SK-N-MC (cell line): ENCODE results near the gene KRT2.

Experiments used
- DNase-seq: peaks from one replicate; pipeline ENCODE4 v3.0.0-alpha.2; 2011; ENCODE audit warnings: low read depth, low spot score
- H3K27ac ChIP-seq: fragments of 200-600 bp; sonication (generic); 2 replicates; pipeline ENCODE4 v1.5.1; 2016; ENCODE audit warnings: mixed run types
- H3K36me3 ChIP-seq: fragments of 200-600 bp; sonication (generic); 2 replicates; pipeline ENCODE4 v1.6.1; 2017; ENCODE audit warnings: antibody characterized with exemption, low read length, mixed read lengths; ENCODE audit not compliant: insufficient read depth
- H3K4me3 ChIP-seq: fragments of 200-600 bp; sonication (generic); 2 replicates; pipeline ENCODE4 v1.5.1; 2016
- H3K9ac ChIP-seq: fragments of 200-600 bp; sonication (generic); 2 replicates; pipeline ENCODE4 v1.8.0; 2017; ENCODE audit warnings: mixed run types, mixed read lengths; ENCODE audit not compliant: insufficient read length
- H3K9me3 ChIP-seq: fragments of 200-600 bp; sonication (generic); 2 replicates; pipeline ENCODE4 v1.6.1; 2017; ENCODE audit warnings: low read depth, mild to moderate bottlenecking, antibody characterized with exemption, low read length, moderate library complexity, mixed read lengths
- EZH2 ChIP-seq: fragments of 200-600 bp; sonication (generic); IDR thresholded peaks from one replicate; pipeline ENCODE4 v1.6.1; 2017; ENCODE audit warnings: antibody characterized with exemption
- FOXP2 ChIP-seq: optimal IDR thresholded peaks from 2 replicates; pipeline ENCODE3; 2011; ENCODE audit warnings: mild to moderate bottlenecking, moderate library complexity; ENCODE audit not compliant: insufficient read depth; ENCODE audit errors: extremely low read length, control extremely low read depth
- POLR2AphosphoS5 ChIP-seq: IDR thresholded peaks from 2 replicates; pipeline ENCODE4 v1.6.1; 2012; ENCODE audit warnings: mild to moderate bottlenecking, low read depth, low read length, borderline replicate concordance

KRT2 gene

DNA sequence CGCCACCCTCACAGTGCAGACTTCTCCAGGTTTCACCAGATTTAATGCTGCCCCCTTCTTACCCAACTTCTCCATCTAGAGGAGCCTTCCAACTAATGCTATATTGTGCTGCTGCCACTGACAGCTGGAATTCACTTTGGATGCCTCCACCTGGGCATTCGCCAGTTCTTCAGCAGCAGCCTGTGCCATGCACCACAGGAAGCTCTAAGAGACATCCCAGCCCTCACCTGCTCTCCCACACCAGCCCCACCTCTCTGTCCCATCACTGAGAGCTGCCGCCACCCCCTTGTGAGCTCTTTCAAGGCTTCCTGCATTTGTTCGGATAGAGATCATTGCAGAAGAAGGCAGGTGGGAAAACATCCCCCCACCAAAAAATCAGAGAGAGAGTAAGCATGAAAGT, 4.6 kb upstream of the KRT2 start:
- no peak for DNase-seq
- H3K9me3 ChIP-seq: no peaks in the 10 kb centered on the region
- H3K36me3 ChIP-seq: no peaks in the 10 kb centered on the region
- H3K4me3 ChIP-seq: no peak overlapping the region
- no peak for TF ChIP-seq POLR2AphosphoS5
- TF ChIP-seq FOXP2: no peak
- TF ChIP-seq EZH2: no peak
- H3K27ac ChIP-seq: no peak overlapping the region
- no peak overlapping the region for H3K9ac ChIP-seq

- Histone ChIP-seq H3K9me3 (no peaks in the 10 kb centered on the region), H3K4me3 (no peak overlapping the region), H3K36me3 (no peaks in the 10 kb centered on the region), H3K9ac (no peak overlapping the region), H3K27ac (no peak overlapping the region)
- TF ChIP-seq FOXP2 (no peak), POLR2AphosphoS5 (no peak), EZH2 (no peak)
- no peak for DNase-seq
Observed at GRCh38 chr12:52655720-52656124, 3.7 kb upstream of the KRT2 start.

DNA sequence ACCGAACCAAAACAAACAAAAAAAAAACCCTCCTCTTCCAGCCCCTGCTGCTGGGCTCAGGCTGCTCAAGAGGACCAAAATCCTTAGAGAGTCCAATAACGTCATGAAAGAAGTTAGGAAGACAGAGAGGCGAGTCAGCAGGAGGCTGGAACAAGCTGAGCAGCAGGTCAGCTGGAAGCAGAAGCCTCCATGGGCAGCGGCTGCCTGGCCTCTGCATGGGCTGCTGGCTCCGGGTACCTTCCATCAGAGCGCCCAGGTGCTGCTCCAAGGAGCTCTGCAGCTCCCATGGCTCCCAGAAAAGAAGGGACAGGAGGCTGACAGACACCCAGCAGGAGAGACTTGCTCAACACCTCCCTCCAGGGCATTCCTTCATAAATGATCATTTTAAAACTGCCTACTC, 3.2 kb upstream of the KRT2 start:
- TF ChIP-seq POLR2AphosphoS5 (no peak), EZH2 (no peak), FOXP2 (no peak)
- no peaks in the 10 kb centered on the region for H3K9me3 ChIP-seq
- H3K9ac ChIP-seq: no peak overlapping the region
- no peaks in the 10 kb centered on the region for H3K36me3 ChIP-seq
- no peak overlapping the region for H3K4me3 ChIP-seq
- H3K27ac ChIP-seq: no peak overlapping the region
- DNase-seq: no peak

- Histone ChIP-seq H3K27ac (no peak overlapping the region), H3K9ac (no peak overlapping the region), H3K4me3 (no peak overlapping the region), H3K36me3 (no peaks in the 10 kb centered on the region), H3K9me3 (no peaks in the 10 kb centered on the region)
- TF ChIP-seq EZH2: no peak
- TF ChIP-seq FOXP2: no peak
- TF ChIP-seq POLR2AphosphoS5: no peak
- no peak for DNase-seq
Observed at GRCh38 chr12:52650520-52651081, 1.4 kb downstream of the KRT2 start.

GRCh38 chr12:52649066-52649465, 2.9 kb downstream of the KRT2 start:
- H3K27ac ChIP-seq: no peak overlapping the region
- no peaks in the 10 kb centered on the region for H3K9me3 ChIP-seq
- no peaks in the 10 kb centered on the region for H3K36me3 ChIP-seq
- no peak overlapping the region for H3K4me3 ChIP-seq
- H3K9ac ChIP-seq: no peak overlapping the region
- TF ChIP-seq FOXP2: no peak
- TF ChIP-seq EZH2: no peak
- TF ChIP-seq POLR2AphosphoS5: no peak
- no peak for DNase-seq

- TF ChIP-seq FOXP2 (no peak), EZH2 (no peak), POLR2AphosphoS5 (no peak)
- no peak for DNase-seq
- no peak overlapping the region for H3K4me3 ChIP-seq
- no peaks in the 10 kb centered on the region for H3K9me3 ChIP-seq
- H3K36me3 ChIP-seq: no peaks in the 10 kb centered on the region
- no peak overlapping the region for H3K27ac ChIP-seq
- H3K9ac ChIP-seq: no peak overlapping the region
Observed at GRCh38 chr12:52648012-52648550, 3.9 kb downstream of the KRT2 start.

DNA sequence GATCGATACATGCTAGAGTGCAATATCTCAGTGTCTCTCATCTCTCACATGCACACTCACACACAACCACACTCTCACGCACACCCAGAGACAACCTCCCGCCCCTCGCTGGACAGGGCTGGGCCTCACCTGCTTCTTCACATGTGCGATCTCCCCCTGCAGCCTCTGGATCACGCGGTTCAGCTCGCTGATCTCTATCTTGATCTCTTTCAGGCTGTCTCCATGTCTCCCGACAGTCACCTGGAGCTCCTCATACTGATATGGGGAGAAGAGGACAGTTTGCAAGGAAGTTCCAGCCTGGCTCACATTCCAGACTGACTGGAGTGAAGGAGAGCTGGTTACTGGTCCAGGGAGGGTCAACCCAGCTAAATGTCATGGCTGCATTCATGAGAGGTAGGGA, 4.4 kb downstream of the KRT2 start:
- no peaks in the 10 kb centered on the region for H3K9me3 ChIP-seq
- H3K36me3 ChIP-seq: no peaks in the 10 kb centered on the region
- H3K27ac ChIP-seq: no peak overlapping the region
- H3K4me3 ChIP-seq: no peak overlapping the region
- no peak overlapping the region for H3K9ac ChIP-seq
- TF ChIP-seq FOXP2 (no peak), POLR2AphosphoS5 (no peak), EZH2 (no peak)
- no peak for DNase-seq

DNA sequence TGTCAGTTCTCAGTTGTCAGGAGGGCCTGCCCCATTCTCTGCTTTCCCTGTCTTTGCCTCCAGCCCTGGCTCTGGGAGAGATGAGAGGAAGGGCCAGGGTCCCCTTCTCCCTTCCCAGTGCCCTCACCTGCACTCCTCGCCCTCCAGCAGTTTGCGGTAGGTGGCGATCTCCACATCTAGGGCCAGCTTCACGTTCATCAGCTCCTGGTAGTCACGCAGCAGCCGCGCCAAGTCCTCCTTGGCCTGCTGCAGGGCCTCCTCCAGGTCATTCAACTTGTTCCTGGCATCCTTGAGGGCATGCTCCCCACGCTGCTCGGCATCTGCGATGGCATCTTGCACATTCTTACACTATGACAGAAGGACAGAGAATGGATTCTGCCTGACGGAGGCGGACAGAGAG, 5.4 kb downstream of the KRT2 start:
- Histone ChIP-seq H3K27ac (no peak overlapping the region), H3K36me3 (no peaks in the 10 kb centered on the region), H3K9ac (no peak overlapping the region), H3K9me3 (no peaks in the 10 kb centered on the region), H3K4me3 (no peak overlapping the region)
- DNase-seq: no peak
- TF ChIP-seq FOXP2 (no peak), POLR2AphosphoS5 (no peak), EZH2 (no peak)

- no peaks in the 10 kb centered on the region for H3K36me3 ChIP-seq
- H3K27ac ChIP-seq: no peak overlapping the region
- H3K4me3 ChIP-seq: no peak overlapping the region
- H3K9me3 ChIP-seq: no peaks in the 10 kb centered on the region
- DNase-seq: no peak
- TF ChIP-seq POLR2AphosphoS5 (no peak), EZH2 (no peak), FOXP2 (no peak)
- no peak overlapping the region for H3K9ac ChIP-seq
Observed at GRCh38 chr12:52645982-52646381, 6.0 kb downstream of the KRT2 start.

DNA sequence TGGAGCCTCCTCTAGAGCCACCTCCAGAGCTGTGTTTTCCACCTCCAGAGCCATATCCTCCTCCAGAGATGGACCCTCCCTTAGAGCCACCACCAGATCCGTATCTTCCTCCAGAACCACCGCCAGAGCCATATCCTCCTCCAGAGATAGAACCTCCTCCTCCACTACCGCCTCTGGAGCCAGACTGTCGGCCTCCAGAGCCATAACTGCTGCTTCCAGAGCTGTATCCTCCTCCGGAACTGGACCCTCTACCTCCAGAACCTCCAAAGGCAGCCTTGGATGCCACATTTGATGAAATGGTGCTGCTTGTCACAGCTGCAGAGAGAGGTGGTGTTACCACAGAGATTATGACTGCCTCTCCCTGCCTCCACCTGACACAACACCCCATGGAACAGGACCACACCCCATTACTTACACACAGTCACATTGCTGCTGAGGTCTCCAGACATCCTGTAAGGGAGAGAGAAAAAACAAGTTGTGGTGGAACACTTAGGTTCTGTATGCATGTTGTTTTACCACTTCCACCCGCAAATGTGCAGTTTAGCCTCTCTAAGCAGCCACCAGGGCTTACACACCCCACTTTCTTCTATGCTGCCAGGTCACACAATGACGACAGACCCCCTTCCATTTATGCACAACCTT, 6.8 kb downstream of the KRT2 start:
- Histone ChIP-seq H3K9ac (no peak overlapping the region), H3K4me3 (no peak overlapping the region), H3K36me3 (no peaks in the 10 kb centered on the region), H3K9me3 (no peaks in the 10 kb centered on the region), H3K27ac (no peak overlapping the region)
- DNase-seq: no peak
- TF ChIP-seq POLR2AphosphoS5: no peak
- TF ChIP-seq EZH2: no peak
- no peak for TF ChIP-seq FOXP2
